HG03280 (cell line): ENCODE measurements around the gene FLOT2.
"Not testable (repeated sequence)": the region's sequence is repeated elsewhere in the genome, so short reads cannot be mapped to it uniquely, and the experiment has no call there.

Experiments
- ATAC-seq: cut with Tn5 transposase; IDR thresholded peaks from one replicate; pipeline ENCODE4 v1.9.1; 2021; ENCODE audit warnings: mild to moderate bottlenecking, moderate library complexity; ENCODE audit not compliant: unreplicated experiment

FLOT2 gene

GRCh38 chr17:28917029-28917428 is 19.5 kb upstream of the FLOT2 start:
- no peak for ATAC-seq

- no peak for ATAC-seq
These were observed 18.9 kb upstream of the FLOT2 start for GRCh38 chr17:28916302-28916934.

- no peak for ATAC-seq
These were observed 15.4 kb upstream of the FLOT2 start for GRCh38 chr17:28912938-28913333.

- no peak for ATAC-seq
These were observed 14.9 kb upstream of the FLOT2 start for GRCh38 chr17:28912281-28912937.

GRCh38 chr17:28911411-28912045 is 14.0 kb upstream of the FLOT2 start:
- no peak for ATAC-seq

GRCh38 chr17:28910534-28910933 is 13.0 kb upstream of the FLOT2 start:
- ATAC-seq = no peak

- no peak for ATAC-seq
These were observed 11.2 kb upstream of the FLOT2 start for GRCh38 chr17:28908640-28909167.

GRCh38 chr17:28907709-28908475 is 10.4 kb upstream of the FLOT2 start:
- ATAC-seq = no peak

GRCh38 chr17:28906706-28907438 is 9.3 kb upstream of the FLOT2 start:
- no peak for ATAC-seq

GRCh38 chr17:28906276-28906675 is 8.7 kb upstream of the FLOT2 start:
- no peak for ATAC-seq

GRCh38 chr17:28904800-28905199 is 7.3 kb upstream of the FLOT2 start:
- ATAC-seq = no peak

- not testable (repeated sequence) for ATAC-seq
These were observed 6.0 kb upstream of the FLOT2 start for GRCh38 chr17:28903546-28903841.

GRCh38 chr17:28902819-28903545 is 5.4 kb upstream of the FLOT2 start, which contains the start of gene DHRS13:
TSS of gene DHRS13 (minus strand) at chr17:28903079. CDS start at chr17:28902944, 135 bp downstream.
- peak; percentile 92 for ATAC-seq

- ATAC-seq = peak; percentile 35
These were observed 4.6 kb upstream of the FLOT2 start for GRCh38 chr17:28901866-28902818.

GRCh38 chr17:28900986-28901726 is 3.6 kb upstream of the FLOT2 start:
- ATAC-seq = no peak

- ATAC-seq = no peak
These were observed 1.8 kb upstream of the FLOT2 start for GRCh38 chr17:28899212-28899815.

- no peak for ATAC-seq
These were observed 1.0 kb upstream of the FLOT2 start for GRCh38 chr17:28898527-28898955.
